ENCODE results near the gene C1QB. TPM values are rescaled to one million over a fixed set of nuclear protein-coding genes. Genes with fewer than 3 reads are reported as not detected.

Gene C1QB
- polyA plus RNA-seq, 1 of the 3 experiments (the other 2 are of a cell fraction): not detected

DNA sequence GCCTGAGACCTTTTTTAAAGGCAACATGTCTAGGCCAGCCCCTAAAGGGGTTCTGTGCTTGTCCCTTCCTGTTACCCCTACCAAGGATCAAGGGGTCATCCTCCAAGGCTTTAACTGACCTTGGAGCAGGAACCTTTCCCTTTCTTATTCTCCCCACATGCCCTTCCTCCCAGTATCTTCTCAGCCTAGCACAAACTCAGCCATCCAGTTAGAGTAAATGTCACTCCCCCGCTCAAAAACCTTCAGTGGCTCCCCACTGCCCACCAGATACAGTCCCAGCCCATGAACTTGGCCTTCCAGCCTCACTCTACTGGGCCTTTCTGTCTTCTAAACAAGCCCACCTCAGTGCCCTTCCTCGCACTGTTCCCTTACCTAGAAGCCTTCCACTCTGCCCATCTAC lies 8.8 kb downstream of the C1QB start:
- H3F3A ChIP-seq (replicated peaks; ENCODE audit: insufficient read depth): no peaks in the 10 kb centered on the region
- H3K4me3 ChIP-seq (ENCODE audit: low read depth in 2 of 2, low read length in 1 of 2): no peak overlapping the region
- H3K4me2 ChIP-seq: no peak overlapping the region
- H3K9ac ChIP-seq: no peak overlapping the region
- CTCF ChIA-PET: interaction anchor here (1.2 to 3.3 kb wide), 4 partner anchors 12 to 271 kb away, joined by 3 to 18 read pairs (median 10); partner anchors contain the start of gene C1QC
- no peaks in the 10 kb centered on the region for H3K4me1 ChIP-seq (ENCODE audit: control insufficient read depth in 1 of 2, insufficient read depth in 2 of 2, low read depth in 1 of 2, low read length in 1 of 2)
- no peaks in the 10 kb centered on the region for H4K20me1 ChIP-seq (ENCODE audit: insufficient read depth)
- no peak for DNase-seq
- peaks cover 18% of the 10 kb centered on the region; the same call in 1 of the 2 replicates for H3K27me3 ChIP-seq (ENCODE audit: insufficient read depth)
- H3K79me2 ChIP-seq (ENCODE audit: insufficient read depth): no peaks in the 10 kb centered on the region
- 57% methylated on average over 2 of the region's 2 CpGs for WGBS (ENCODE audit: low lambda C conversion rate)
- no peak for TF ChIP-seq NRF1 (IDR thresholded peaks at IDR 0.05; ENCODE audit: low read depth, low read length)
- TF ChIP-seq MXI1 (IDR thresholded peaks at IDR 0.05; ENCODE audit: low read depth, low read length): no peak
- no peak for TF ChIP-seq TEAD4 (IDR thresholded peaks at IDR 0.05; ENCODE audit: borderline replicate concordance, insufficient read depth)
- no peak for TF ChIP-seq IRF3 (IDR thresholded peaks at IDR 0.05; ENCODE audit: low read depth, low read length)
- no peak for TF ChIP-seq RCOR1 (IDR thresholded peaks at IDR 0.05; ENCODE audit: low read length)
- POLR2A ChIA-PET: no interaction called here
- H3K36me3 ChIP-seq (replicated peaks in 1 of 2; ENCODE audit: control insufficient read depth in 1 of 2, insufficient read depth in 2 of 2, low read length in 1 of 2): no peaks in the 10 kb centered on the region
- H3K27ac ChIP-seq (ENCODE audit: low read depth in 2 of 2, low read length in 1 of 2): no peak overlapping the region
- no peaks in the 10 kb centered on the region for H3K9me3 ChIP-seq
- no peaks in the 10 kb centered on the region for H3K9me2 ChIP-seq
- H2AFZ ChIP-seq (ENCODE audit: low read depth): no peak overlapping the region

GRCh38 chr1:22662318-22662717 lies 9.3 kb downstream of the C1QB start:
- POLR2A ChIA-PET: no interaction called here
- H3K4me3 ChIP-seq (ENCODE audit: low read depth in 2 of 2, low read length in 1 of 2): no peak overlapping the region
- peak; percentile 67 for DNase-seq
- H3K9me3 ChIP-seq: no peaks in the 10 kb centered on the region
- 83% methylated on average over 4 of the region's 5 CpGs for WGBS (ENCODE audit: low lambda C conversion rate)
- no peak overlapping the region for H3K27ac ChIP-seq (ENCODE audit: low read depth in 2 of 2, low read length in 1 of 2)
- H3K36me3 ChIP-seq (replicated peaks in 1 of 2; ENCODE audit: control insufficient read depth in 1 of 2, insufficient read depth in 2 of 2, low read length in 1 of 2): no peaks in the 10 kb centered on the region
- peak; percentile 79 for TF ChIP-seq PBX3 (IDR thresholded peaks at IDR 0.05)
- TF ChIP-seq, protein P1, sequence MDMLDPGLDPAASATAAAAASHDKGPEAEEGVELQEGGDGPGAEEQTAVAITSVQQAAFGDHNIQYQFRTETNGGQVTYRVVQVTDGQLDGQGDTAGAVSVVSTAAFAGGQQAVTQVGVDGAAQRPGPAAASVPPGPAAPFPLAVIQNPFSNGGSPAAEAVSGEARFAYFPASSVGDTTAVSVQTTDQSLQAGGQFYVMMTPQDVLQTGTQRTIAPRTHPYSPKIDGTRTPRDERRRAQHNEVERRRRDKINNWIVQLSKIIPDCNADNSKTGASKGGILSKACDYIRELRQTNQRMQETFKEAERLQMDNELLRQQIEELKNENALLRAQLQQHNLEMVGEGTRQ (IDR thresholded peaks at IDR 0.05; ENCODE audit: borderline replicate concordance, low read depth, low read length): no peak
- H3K79me2 ChIP-seq (ENCODE audit: insufficient read depth): no peaks in the 10 kb centered on the region
- CTCF ChIA-PET: interaction anchor here (1.2 to 3.3 kb wide), 4 partner anchors 11 to 271 kb away, joined by 3 to 18 read pairs (median 10); partner anchors contain the start of gene C1QC
- peaks cover 15% of the 10 kb centered on the region; the same call in 1 of the 2 replicates for H3K27me3 ChIP-seq (ENCODE audit: insufficient read depth)
- H3K9me2 ChIP-seq: no peaks in the 10 kb centered on the region
- no peaks in the 10 kb centered on the region for H3F3A ChIP-seq (replicated peaks; ENCODE audit: insufficient read depth)
- no peaks in the 10 kb centered on the region for H4K20me1 ChIP-seq (ENCODE audit: insufficient read depth)
- no peak overlapping the region for H2AFZ ChIP-seq (ENCODE audit: low read depth)
- no peaks in the 10 kb centered on the region for H3K4me1 ChIP-seq (ENCODE audit: control insufficient read depth in 1 of 2, insufficient read depth in 2 of 2, low read depth in 1 of 2, low read length in 1 of 2)
- H3K4me2 ChIP-seq: no peak overlapping the region
- no peak overlapping the region for H3K9ac ChIP-seq

All from SK-N-SH (cell line).